Fibroblast of the conjunctiva (primary cell): ENCODE measurements around the gene GRHL3.
"Not testable (repeated sequence)": the region's sequence is repeated elsewhere in the genome, so short reads cannot be mapped to it uniquely, and the experiment has no call there.

Experiments
- DNase-seq: peaks from one replicate; pipeline ENCODE4 v3.0.0-alpha.2; 2010; ENCODE audit warnings: low read depth

GRHL3 gene

GRCh38 chr1:24319312-24319863 lies at the start of gene GRHL3:
TSS of gene GRHL3 (plus strand) at chr1:24319357. CDS start at chr1:24319552, 195 bp downstream.
- DNase-seq = no peak

GRCh38 chr1:24274203-24275103 lies 44.7 kb upstream of the GRHL3 start:
- not testable (repeated sequence) for DNase-seq

- DNase-seq = no peak
Measured at GRCh38 chr1:24275104-24275410, 44.1 kb upstream of the GRHL3 start.

- DNase-seq = no peak
Measured at GRCh38 chr1:24275510-24275909, 43.6 kb upstream of the GRHL3 start.

GRCh38 chr1:24276791-24277190 lies 42.4 kb upstream of the GRHL3 start:
- DNase-seq = no peak

- no peak for DNase-seq
Measured at GRCh38 chr1:24277420-24278169, 41.6 kb upstream of the GRHL3 start.

GRCh38 chr1:24278726-24279125 lies 40.4 kb upstream of the GRHL3 start:
- DNase-seq = no peak

GRCh38 chr1:24279590-24280232 lies 39.4 kb upstream of the GRHL3 start:
- no peak for DNase-seq

GRCh38 chr1:24281591-24281990 lies 37.6 kb upstream of the GRHL3 start:
- DNase-seq = no peak

- DNase-seq = no peak
Measured at GRCh38 chr1:24282491-24282890, 36.7 kb upstream of the GRHL3 start.

GRCh38 chr1:24283326-24284155 lies 35.6 kb upstream of the GRHL3 start:
- DNase-seq = no peak

GRCh38 chr1:24284156-24284471 lies 35.0 kb upstream of the GRHL3 start:
- no peak for DNase-seq

GRCh38 chr1:24285231-24285630 lies 33.9 kb upstream of the GRHL3 start:
- DNase-seq = no peak

GRCh38 chr1:24286246-24287010 lies 32.7 kb upstream of the GRHL3 start:
- no peak for DNase-seq

- DNase-seq = not testable (repeated sequence)
Measured at GRCh38 chr1:24287779-24288178, 31.4 kb upstream of the GRHL3 start.

- no peak for DNase-seq
Measured at GRCh38 chr1:24288479-24288878, 30.7 kb upstream of the GRHL3 start.

GRCh38 chr1:24289937-24290595 lies 29.1 kb upstream of the GRHL3 start:
- DNase-seq = peak; percentile 93

- no peak for DNase-seq
Measured at GRCh38 chr1:24290933-24291487, 28.1 kb upstream of the GRHL3 start.

GRCh38 chr1:24292103-24292502 lies 27.1 kb upstream of the GRHL3 start:
- DNase-seq = no peak

- no peak for DNase-seq
Measured at GRCh38 chr1:24292887-24293286, 26.3 kb upstream of the GRHL3 start.
